Stimulated activated CD4-positive, alpha-beta T cell treated with anti-CD3 and anti-CD28 coated beads, Interleukin-12 subunit alpha, Interleukin-12 subunit beta, amount 100 ng/mL, for 48 hours (primary cell): ENCODE results near the gene GABBR2.
"Not testable (repeated sequence)": the region's sequence is repeated elsewhere in the genome, so short reads cannot be mapped to it uniquely, and the experiment has no call there.

Experiments used
- DNase-seq, 3 donors: peaks; one replicate each; pipeline ENCODE4 v3.0.0-alpha.2; 2020; ENCODE audit warnings: low read depth in 2 of 3, low spot score in 1 of 3

GABBR2 gene

GRCh38 chr9:98686961-98687855, 21.5 kb downstream of the GABBR2 start:
- no peak for DNase-seq

GRCh38 chr9:98684816-98685215, 23.9 kb downstream of the GABBR2 start:
- DNase-seq: not testable (repeated sequence)

- DNase-seq: peak in 2 of 3 donors; percentile 1
Measured at GRCh38 chr9:98678244-98678842, 30.4 kb downstream of the GABBR2 start.

- DNase-seq: no peak
Measured at GRCh38 chr9:98673681-98674080, 35.1 kb downstream of the GABBR2 start.

GRCh38 chr9:98667005-98667640, 41.6 kb downstream of the GABBR2 start:
- no peak for DNase-seq

GRCh38 chr9:98665501-98665900, 43.2 kb downstream of the GABBR2 start:
- DNase-seq: no peak

- no peak for DNase-seq
Measured at GRCh38 chr9:98660541-98660940, 48.2 kb downstream of the GABBR2 start.

GRCh38 chr9:98658951-98659351, 49.8 kb downstream of the GABBR2 start:
- DNase-seq: no peak

GRCh38 chr9:98657897-98658296, 50.8 kb downstream of the GABBR2 start:
- no peak for DNase-seq

GRCh38 chr9:98656511-98656910, 52.2 kb downstream of the GABBR2 start:
- no peak for DNase-seq

- DNase-seq: not testable (repeated sequence)
Measured at GRCh38 chr9:98655428-98655827, 53.3 kb downstream of the GABBR2 start.

- DNase-seq: no peak
Measured at GRCh38 chr9:98654247-98654646, 54.5 kb downstream of the GABBR2 start.

- DNase-seq: no peak
Measured at GRCh38 chr9:98652741-98653140, 56.0 kb downstream of the GABBR2 start.

GRCh38 chr9:98652302-98652701, 56.4 kb downstream of the GABBR2 start:
- DNase-seq: no peak

GRCh38 chr9:98647236-98647635, 61.5 kb downstream of the GABBR2 start:
- DNase-seq: no peak

GRCh38 chr9:98644011-98644410, 64.7 kb downstream of the GABBR2 start:
- no peak for DNase-seq

- DNase-seq: no peak
Measured at GRCh38 chr9:98642661-98643312, 65.9 kb downstream of the GABBR2 start.

- DNase-seq: no peak
Measured at GRCh38 chr9:98641695-98642094, 67.0 kb downstream of the GABBR2 start.

GRCh38 chr9:98640394-98640793, 68.3 kb downstream of the GABBR2 start:
- DNase-seq: no peak

- no peak for DNase-seq
Measured at GRCh38 chr9:98639133-98639532, 69.6 kb downstream of the GABBR2 start.

- no peak for DNase-seq
Measured at GRCh38 chr9:98637381-98637780, 71.4 kb downstream of the GABBR2 start.

GRCh38 chr9:98635374-98635773, 73.4 kb downstream of the GABBR2 start:
- no peak for DNase-seq
